ENCODE measurements around the gene ZNF688. TPM values are rescaled to one million over a fixed set of nuclear protein-coding genes. Genes with fewer than 3 reads are reported as not detected.

Gene ZNF688
- total and polyA plus RNA-seq, 4 donors: 8.6 to 23.3 (median 16.5) TPM

DNA sequence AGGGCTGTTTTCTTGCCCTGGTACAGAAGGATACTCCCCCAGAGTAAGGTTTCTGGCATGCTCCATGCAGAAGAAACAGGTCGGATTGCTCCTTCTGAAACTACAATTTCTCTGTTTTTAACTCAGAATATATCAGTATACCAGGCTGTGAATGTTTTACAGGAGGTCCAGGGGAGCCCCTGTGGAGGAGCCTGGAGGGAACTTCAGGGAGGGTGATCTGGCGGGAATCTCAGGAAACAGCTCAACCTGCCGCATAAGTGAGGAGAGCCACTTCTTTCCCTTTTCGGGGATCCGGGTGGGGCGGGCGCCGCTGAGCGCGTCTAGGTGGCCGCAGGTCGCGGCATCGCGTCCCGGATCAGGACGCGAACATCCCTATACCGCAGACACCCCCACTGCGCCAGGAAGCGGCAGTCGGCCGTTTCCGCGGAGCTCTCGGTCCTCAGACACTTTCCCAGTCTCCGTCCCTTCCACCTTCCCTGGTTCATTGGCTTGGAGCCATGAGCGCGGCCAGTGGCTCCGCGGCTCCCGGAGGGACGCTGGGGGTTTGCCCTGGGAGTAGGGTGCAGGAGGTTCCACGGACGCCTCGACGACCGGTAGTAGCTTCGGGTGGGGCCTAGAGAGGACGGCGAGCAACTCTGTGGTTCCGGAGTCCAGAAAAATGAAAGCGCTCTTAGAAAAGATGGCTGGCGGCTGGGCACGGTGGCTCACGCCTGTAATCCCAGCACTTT lies 10.3 kb downstream of the ZNF688 start:
- TF ChIP-seq, protein P1, sequence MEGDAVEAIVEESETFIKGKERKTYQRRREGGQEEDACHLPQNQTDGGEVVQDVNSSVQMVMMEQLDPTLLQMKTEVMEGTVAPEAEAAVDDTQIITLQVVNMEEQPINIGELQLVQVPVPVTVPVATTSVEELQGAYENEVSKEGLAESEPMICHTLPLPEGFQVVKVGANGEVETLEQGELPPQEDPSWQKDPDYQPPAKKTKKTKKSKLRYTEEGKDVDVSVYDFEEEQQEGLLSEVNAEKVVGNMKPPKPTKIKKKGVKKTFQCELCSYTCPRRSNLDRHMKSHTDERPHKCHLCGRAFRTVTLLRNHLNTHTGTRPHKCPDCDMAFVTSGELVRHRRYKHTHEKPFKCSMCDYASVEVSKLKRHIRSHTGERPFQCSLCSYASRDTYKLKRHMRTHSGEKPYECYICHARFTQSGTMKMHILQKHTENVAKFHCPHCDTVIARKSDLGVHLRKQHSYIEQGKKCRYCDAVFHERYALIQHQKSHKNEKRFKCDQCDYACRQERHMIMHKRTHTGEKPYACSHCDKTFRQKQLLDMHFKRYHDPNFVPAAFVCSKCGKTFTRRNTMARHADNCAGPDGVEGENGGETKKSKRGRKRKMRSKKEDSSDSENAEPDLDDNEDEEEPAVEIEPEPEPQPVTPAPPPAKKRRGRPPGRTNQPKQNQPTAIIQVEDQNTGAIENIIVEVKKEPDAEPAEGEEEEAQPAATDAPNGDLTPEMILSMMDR (IDR thresholded peaks at IDR 0.05; ENCODE audit: control extremely low read depth, extremely low read depth): no peak
- DNase-seq: peak in 1 of 3 donors; percentile 32

DNA sequence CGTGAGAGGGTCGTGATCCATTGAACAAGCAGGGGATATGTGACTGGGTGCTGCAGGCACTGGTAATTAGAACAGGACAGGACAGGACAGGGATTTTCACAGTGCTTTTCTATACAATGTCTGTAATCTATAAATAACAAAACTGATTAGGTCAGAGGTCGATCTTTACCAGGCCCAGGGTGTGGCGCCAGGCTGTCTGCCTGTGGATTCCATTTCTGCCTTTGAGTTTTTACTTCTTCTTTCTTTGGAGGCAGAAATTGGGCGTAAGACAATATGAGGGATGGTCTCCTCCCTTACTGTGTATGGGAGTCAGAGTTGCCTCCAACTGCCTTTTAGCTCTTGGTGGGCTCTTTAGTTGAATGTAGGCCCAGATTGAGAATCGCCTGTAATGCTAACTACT lies 11.8 kb downstream of the ZNF688 start:
- Histone ChIP-seq H3K36me3 (ENCODE audit: control insufficient read depth in 4 of 4, insufficient read depth in 4 of 4, low read length in 4 of 4) (peaks cover 0 to 14% (median 4%) of the 10 kb centered on the region in 4 donors), H3K9me3 (ENCODE audit: control insufficient read depth in 4 of 4, insufficient read depth in 3 of 4, low read length in 3 of 4) (no peaks in the 10 kb centered on the region), H3K27me3 (ENCODE audit: control insufficient read depth in 3 of 3, insufficient read depth in 3 of 3, low read length in 2 of 3) (no peaks in the 10 kb centered on the region), H3K9ac (ENCODE audit: insufficient read depth in 1 of 2, low read length in 2 of 2) (no peak overlapping the region), H3K4me3 (no peak overlapping the region), H3K4me1 (ENCODE audit: control insufficient read depth in 5 of 5, insufficient read depth in 5 of 5, low read length in 5 of 5) (peaks cover 0 to 10% (median 0%) of the 10 kb centered on the region in 5 donors), H3K27ac (ENCODE audit: low read depth in 1 of 2, low read length in 1 of 2) (no peak overlapping the region)
- TF ChIP-seq, protein P1 (IDR thresholded peaks at IDR 0.05; ENCODE audit: control extremely low read depth, extremely low read depth): no peak
- DNase-seq: no peak
- ATAC-seq (ENCODE audit: insufficient read depth, low FRiP score): no peak
- WGBS, 2 donors: 86 to 90% methylated on average over 6 of the region's 6 CpGs

More for the DNA sequence above, 10.3 kb downstream of the ZNF688 start:
- Histone ChIP-seq H3K27me3 (ENCODE audit: control insufficient read depth in 3 of 3, insufficient read depth in 3 of 3, low read length in 2 of 3) (no peaks in the 10 kb centered on the region), H3K9me3 (ENCODE audit: control insufficient read depth in 4 of 4, insufficient read depth in 3 of 4, low read length in 3 of 4) (no peaks in the 10 kb centered on the region), H3K36me3 (ENCODE audit: control insufficient read depth in 4 of 4, insufficient read depth in 4 of 4, low read length in 4 of 4) (no peaks in the 10 kb centered on the region), H3K4me1 (ENCODE audit: control insufficient read depth in 5 of 5, insufficient read depth in 5 of 5, low read length in 5 of 5) (peaks cover 0 to 10% (median 0%) of the 10 kb centered on the region in 5 donors), H3K9ac (ENCODE audit: insufficient read depth in 1 of 2, low read length in 2 of 2) (peak overlapping the region in 1 of 2 donors; percentile 62), H3K27ac (ENCODE audit: low read depth in 1 of 2, low read length in 1 of 2) (peak overlapping the region; percentile 3 to 92), H3K4me3 (peak overlapping the region; percentile 54)
- ATAC-seq (ENCODE audit: insufficient read depth, low FRiP score): no peak
- WGBS, 2 donors: 11 to 13% methylated on average over 46 of the region's 46 CpGs

DNA sequence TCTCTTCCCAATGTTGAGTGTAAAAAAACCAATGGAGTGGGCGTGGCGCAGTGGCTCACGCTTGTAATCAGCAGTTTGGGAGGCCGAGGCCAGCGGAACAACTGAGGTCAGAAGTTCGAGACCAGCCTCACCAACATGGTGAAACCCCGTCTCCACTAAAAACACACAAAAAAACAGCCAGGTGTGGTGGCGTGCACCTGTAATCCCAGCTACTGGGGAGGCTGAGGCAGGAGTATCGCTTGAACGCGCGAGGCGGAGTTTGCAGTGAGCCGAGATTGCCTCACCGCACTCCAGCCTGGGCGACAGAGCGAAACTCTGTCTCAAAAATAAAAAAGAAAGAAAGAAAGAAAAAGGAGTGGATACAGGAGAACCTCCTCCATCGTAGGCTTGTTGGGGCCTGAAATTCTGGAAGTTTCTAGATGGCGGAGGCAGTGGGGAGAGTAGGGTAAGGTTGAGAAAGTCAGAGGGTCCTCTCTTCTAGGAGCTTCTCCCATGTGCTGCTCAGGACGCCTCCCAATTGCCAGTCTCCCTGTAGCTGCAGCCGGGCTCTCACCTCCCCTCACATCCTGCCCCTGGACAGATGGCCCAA lies 12.6 kb downstream of the ZNF688 start:
- ATAC-seq (ENCODE audit: insufficient read depth, low FRiP score) (no peak), DNase-seq (no peak)
- Histone ChIP-seq H3K4me3 (no peak overlapping the region), H3K36me3 (ENCODE audit: control insufficient read depth in 4 of 4, insufficient read depth in 4 of 4, low read length in 4 of 4) (peaks cover 0 to 18% (median 4%) of the 10 kb centered on the region in 4 donors), H3K9me3 (ENCODE audit: control insufficient read depth in 4 of 4, insufficient read depth in 3 of 4, low read length in 3 of 4) (no peaks in the 10 kb centered on the region), H3K4me1 (ENCODE audit: control insufficient read depth in 5 of 5, insufficient read depth in 5 of 5, low read length in 5 of 5) (peaks cover 0 to 10% (median 0%) of the 10 kb centered on the region in 5 donors), H3K27ac (ENCODE audit: low read depth in 1 of 2, low read length in 1 of 2) (peak overlapping the region; percentile 87 to 93), H3K27me3 (ENCODE audit: control insufficient read depth in 3 of 3, insufficient read depth in 3 of 3, low read length in 2 of 3) (no peaks in the 10 kb centered on the region), H3K9ac (ENCODE audit: insufficient read depth in 1 of 2, low read length in 2 of 2) (peak overlapping the region in 1 of 2 donors; percentile 43)
- TF ChIP-seq, protein P1 (IDR thresholded peaks at IDR 0.05; ENCODE audit: control extremely low read depth, extremely low read depth): no peak
- WGBS, 2 donors: 86 to 89% methylated on average over 21 of the region's 21 CpGs

Measured in lung (tissue), 12 donors.